AG09309 (cell line): ENCODE data around the gene SMYD2.

Experiments used
- DNase-seq: peaks from one replicate; pipeline ENCODE4 v3.0.0-alpha.2; 2010; ENCODE audit warnings: low read depth
- H3K4me3 ChIP-seq: 2 replicates; pipeline ENCODE4 v1.5.1; 2011; ENCODE audit warnings: mild to moderate bottlenecking, low read depth, low read length, moderate library complexity; ENCODE audit not compliant: control insufficient read depth
- TF ChIP-seq, protein P1 (sequence below): IDR thresholded peaks from 2 replicates; pipeline ENCODE4 v1.5.1; 2011; ENCODE audit warnings: mild to moderate bottlenecking, low read depth, low read length, inconsistent platforms; ENCODE audit not compliant: insufficient read depth, control insufficient read depth; ENCODE audit errors: missing control alignments

Gene SMYD2

GRCh38 chr1:214363386-214363785 is 82.4 kb downstream of the SMYD2 start:
- TF ChIP-seq, protein P1, sequence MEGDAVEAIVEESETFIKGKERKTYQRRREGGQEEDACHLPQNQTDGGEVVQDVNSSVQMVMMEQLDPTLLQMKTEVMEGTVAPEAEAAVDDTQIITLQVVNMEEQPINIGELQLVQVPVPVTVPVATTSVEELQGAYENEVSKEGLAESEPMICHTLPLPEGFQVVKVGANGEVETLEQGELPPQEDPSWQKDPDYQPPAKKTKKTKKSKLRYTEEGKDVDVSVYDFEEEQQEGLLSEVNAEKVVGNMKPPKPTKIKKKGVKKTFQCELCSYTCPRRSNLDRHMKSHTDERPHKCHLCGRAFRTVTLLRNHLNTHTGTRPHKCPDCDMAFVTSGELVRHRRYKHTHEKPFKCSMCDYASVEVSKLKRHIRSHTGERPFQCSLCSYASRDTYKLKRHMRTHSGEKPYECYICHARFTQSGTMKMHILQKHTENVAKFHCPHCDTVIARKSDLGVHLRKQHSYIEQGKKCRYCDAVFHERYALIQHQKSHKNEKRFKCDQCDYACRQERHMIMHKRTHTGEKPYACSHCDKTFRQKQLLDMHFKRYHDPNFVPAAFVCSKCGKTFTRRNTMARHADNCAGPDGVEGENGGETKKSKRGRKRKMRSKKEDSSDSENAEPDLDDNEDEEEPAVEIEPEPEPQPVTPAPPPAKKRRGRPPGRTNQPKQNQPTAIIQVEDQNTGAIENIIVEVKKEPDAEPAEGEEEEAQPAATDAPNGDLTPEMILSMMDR, result no peak
- no peak for DNase-seq
- no peak overlapping the region for H3K4me3 ChIP-seq

DNA sequence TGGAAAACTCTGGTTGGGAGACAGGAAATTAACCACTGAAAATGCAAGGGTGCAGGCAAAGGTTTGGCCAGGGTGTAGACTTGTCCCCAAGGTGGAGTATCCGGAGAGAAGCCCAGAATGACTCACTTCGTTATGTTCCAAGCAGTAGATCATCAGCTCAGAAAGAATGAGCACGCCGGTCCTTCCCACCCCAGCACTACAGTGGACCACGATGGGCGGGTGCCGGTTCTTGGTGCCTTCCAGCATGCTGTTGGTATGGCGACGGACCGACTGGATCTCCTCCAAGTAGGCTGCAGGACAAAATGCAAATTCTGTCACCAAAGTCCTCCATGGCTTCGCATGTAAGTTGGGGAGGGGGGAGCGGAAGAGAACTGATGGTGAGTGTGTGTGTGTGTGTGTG is 83.4 kb downstream of the SMYD2 start:
- DNase-seq, result no peak
- TF ChIP-seq, protein P1, result no peak
- H3K4me3 ChIP-seq, result no peak overlapping the region

DNA sequence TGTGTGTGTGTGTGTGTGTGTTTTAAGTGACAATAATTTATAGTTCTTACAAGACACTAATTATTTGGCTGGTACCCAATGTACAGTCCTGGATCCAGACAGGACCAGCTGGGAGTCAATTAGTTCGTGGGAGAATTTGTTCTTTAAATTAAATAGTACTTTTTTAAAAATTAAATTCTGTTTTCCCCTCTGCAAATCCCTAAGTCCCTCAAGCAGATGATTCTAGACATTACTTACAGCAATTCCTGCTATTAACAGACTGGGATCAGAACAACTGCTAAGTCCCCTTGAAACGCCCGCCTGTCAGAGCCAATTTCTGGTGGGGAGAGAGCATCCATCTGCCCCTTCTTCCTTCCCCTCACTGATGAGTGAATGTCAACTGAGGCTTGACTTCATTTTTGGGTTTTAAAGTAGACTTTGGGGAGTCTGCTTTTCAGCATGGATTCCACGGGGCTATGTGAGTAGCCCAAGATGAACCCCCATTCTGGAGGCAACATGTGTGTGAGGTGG is 83.9 kb downstream of the SMYD2 start:
- DNase-seq, result no peak
- TF ChIP-seq, protein P1, result no peak
- H3K4me3 ChIP-seq, result no peak overlapping the region

- TF ChIP-seq, protein P1, result no peak
- no peak overlapping the region for H3K4me3 ChIP-seq
- DNase-seq, result no peak
Observed at GRCh38 chr1:214367841-214368240, 86.9 kb downstream of the SMYD2 start.

GRCh38 chr1:214369364-214369763 is 88.4 kb downstream of the SMYD2 start:
- TF ChIP-seq, protein P1, result no peak
- DNase-seq, result no peak
- H3K4me3 ChIP-seq, result no peak overlapping the region

- DNase-seq, result no peak
- H3K4me3 ChIP-seq, result no peak overlapping the region
- TF ChIP-seq, protein P1, result no peak
Observed at GRCh38 chr1:214370615-214371014, 89.7 kb downstream of the SMYD2 start.

DNA sequence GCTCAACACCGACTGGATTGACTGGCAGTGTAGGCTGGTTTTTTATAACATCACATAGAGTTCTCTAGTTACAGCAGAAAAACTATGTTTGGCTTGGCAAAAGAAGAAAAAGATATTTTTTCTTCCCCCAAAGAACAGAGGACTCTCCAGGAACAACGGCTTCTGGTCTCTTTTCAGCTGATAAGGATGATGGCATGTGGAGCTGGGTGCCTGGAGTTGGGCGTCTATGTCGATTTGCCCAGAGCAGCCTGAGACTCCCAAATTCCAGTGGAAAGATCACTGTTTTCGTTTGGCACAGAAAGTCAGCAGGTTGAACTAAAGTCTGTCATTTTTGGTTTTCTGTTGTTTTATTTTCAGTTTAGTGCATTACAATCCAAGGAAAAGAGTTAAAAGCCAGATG is 91.1 kb downstream of the SMYD2 start:
- DNase-seq, result no peak
- TF ChIP-seq, protein P1, result no peak
- no peak overlapping the region for H3K4me3 ChIP-seq
